SW480 (cell line): ENCODE results near the gene MS4A13.
"Not testable (repeated sequence)": the region's sequence is repeated elsewhere in the genome, so short reads cannot be mapped to it uniquely, and the experiment has no call there.

Experiments used
- DNase-seq: peaks from one replicate; pipeline ENCODE4 v3.0.0-alpha.2; 2016; ENCODE audit warnings: low spot score

The MS4A13 gene, protein sequence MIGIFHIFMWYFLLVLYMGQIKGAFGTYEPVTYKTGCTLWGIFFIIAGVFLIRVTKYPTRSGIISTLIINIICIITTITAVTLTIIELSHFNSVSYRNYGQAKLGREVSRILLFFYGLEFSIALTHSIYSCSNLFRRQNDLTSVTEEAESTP

DNA sequence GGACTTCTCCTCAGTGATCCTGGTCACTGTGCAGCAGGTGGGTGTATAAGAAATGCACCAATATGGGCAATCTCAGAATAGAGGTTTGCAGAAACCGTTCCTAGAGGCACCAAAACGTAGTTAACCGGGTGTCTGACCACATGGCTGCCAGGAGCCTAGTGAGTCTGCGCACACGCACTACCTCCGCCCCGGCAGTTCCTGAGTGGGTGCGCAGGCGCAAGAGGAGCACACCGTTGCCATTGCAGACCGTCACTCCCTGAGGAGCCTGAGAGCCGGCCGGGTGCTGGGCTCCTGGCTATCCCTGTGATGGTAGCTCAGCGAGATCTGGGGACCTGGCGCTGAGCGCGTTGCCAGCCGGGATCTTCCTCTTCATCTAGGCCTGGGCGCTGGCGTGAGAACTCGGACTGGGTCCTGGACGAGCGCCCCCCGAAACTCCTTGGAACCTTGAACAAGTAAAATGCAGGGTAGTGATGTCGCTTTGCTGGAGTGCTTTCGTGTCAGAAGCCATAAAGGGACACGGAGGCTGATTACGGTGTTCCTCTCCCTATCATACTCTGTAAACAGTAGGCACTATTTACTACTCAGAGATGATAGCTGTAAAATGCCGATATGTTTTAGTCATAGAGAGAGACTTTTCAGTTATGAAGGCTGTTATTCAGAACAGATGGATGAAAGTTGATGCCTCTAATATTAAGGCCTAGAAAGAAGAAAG lies at the start of gene MS4A13:
MS4A13 (plus strand) TSS at position 249 of the 712 bp plus-strand sequence. CDS start 2,692 bp downstream, outside the sequence.
- no peak for DNase-seq

GRCh38 chr11:60468829-60469228 lies 46.4 kb upstream of the MS4A13 start:
- no peak for DNase-seq

DNA sequence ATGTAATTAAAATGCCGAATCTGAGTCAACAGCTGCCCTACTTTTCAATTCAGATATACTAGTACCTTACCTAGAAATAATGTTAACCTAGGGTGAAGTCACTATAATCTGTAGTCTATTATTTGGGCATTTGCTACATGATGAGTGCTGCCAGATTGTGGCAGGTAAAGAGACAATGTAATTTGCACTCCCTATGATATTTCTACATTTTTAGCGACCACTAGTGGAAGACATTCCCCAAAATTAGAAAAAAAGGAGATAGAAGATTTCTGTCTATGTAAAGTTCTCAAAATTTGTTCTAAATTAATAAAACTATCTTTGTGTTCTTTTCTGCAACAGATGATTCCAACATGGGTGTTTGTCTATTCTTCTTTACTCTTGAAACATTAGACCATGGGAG lies 45.5 kb upstream of the MS4A13 start:
- DNase-seq: no peak

GRCh38 chr11:60477035-60477445 lies 38.2 kb upstream of the MS4A13 start:
- DNase-seq: no peak

GRCh38 chr11:60482361-60482760 lies 32.8 kb upstream of the MS4A13 start:
- no peak for DNase-seq

GRCh38 chr11:60485987-60486386 lies 29.2 kb upstream of the MS4A13 start:
- peak; percentile 55 for DNase-seq

- DNase-seq: no peak
Measured at GRCh38 chr11:60492488-60493009, 22.6 kb upstream of the MS4A13 start, which contains the start of gene MS4A12. Gene MS4A12 (plus strand): TSS chr11:60492778. CDS start chr11:60497319, 4,541 bp downstream.

DNA sequence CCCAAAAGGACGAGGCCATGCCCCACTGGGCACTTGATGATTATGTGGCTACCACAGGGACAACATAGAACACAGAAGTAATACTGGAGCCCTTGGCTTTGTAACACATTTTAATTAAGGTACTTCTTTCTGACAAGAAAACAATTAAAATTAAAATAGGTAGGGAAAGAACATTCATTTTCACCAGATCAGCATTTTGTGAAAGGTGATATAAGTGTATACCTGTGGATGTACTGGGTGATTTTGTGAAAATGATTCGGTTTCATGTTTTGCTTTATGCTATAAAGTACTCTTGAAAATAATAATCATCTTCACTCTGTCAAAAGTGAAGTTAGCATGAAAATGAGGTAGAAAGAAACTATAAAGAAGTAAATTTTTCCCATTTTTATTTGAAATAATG lies 21.7 kb upstream of the MS4A13 start:
- DNase-seq: no peak

GRCh38 chr11:60498399-60498798 lies 16.8 kb upstream of the MS4A13 start:
- no peak for DNase-seq

GRCh38 chr11:60498853-60499252 lies 16.3 kb upstream of the MS4A13 start:
- DNase-seq: no peak

- DNase-seq: no peak
Measured at GRCh38 chr11:60500276-60500910, 14.8 kb upstream of the MS4A13 start.

DNA sequence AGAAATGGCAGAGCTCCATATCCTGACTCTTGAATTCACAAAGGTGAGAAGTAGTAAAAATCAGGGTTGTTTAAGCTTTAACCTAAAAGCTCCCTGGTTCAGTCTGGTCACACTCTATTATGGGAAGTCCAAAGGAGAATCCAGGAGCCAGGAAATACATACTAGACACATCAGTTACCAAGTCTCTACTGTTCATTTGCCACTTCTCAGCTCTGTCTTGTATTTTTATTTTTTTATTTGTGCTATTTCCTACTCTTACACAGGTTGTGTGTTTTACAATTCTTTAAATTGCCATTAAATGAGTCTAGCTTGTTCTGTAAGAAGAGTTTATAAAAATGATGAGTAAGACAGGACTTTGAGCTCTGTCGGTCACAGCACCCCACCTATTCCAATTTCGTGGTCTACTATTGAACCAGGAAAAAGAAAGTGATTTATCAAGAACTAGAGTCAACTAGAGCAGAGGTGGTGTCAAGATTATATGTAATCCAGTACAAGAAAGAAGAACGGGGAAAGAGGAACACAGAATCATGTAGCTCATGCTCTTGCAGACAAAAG lies 12.9 kb upstream of the MS4A13 start:
- DNase-seq: peak; percentile 36

DNA sequence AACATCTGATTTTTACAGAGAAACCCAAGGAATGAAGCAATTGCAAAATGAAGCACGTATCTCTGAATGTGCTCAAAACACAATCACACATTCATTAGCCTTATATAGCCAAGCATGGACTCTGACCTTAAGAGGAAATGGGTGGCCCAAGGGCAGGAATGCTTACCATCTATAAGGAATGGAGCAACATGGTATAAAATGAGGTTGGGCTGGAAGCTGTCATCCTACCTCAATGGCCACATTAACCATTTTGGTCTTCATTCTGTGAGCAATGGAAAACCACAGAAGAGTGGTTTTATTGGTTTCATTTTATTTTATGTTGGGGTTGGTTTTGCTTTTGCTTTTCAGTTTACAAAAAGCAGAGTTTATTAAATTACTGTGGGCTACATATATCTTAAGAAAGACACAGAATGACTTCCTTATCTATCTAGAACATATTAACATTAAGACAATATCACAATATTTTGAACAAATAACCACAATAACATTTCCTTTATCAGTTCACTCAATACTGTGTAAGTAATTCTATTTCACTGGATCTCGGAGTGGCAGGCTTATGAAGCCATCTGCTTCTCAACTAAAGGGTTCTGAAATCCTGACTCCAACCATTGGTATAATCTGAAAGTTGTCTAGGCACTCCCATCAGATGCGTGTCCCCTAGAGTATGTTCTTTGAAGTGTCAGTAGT lies 10.8 kb upstream of the MS4A13 start:
- DNase-seq: peak; percentile 28

DNA sequence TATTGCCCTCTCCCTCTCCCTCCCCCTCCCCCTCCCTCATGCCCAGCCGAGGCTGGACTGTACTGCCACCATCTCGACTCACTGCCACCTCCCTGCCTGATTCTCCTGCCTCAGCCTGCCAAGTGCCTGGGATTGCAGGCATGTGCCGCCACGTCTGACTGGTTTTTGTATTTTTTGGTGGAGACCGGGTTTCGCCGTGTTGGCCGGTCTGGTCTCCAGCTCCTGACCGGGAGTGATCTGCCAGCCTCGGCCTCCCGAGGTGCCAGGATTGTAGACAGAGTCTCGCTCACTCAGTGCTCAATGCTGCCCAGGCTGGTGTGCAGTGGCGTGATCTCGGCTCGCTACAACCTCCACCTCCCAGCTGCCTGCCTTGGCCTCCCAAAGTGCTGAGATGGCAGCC lies 5.6 kb upstream of the MS4A13 start:
- not testable (repeated sequence) for DNase-seq

DNA sequence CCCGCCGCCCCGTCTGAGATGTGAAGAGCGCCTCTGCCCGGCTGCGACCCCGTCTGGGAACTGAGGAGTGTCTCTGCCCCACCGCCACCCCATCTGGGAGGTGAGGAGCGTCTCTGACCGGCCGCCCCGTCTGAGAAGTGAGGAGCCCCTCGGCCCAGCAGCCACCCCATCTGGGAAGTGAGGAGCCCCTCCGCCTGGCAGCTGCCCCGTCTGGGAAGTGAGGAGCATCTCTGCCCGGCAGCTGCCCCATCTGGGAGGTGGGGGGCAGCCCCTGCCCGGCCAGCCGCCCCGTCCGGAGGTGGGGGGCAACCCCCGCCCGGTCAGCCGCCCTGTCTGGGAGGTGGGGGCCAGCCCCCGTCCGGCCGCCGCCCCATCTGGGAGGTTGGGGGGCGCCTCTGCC lies 5.0 kb upstream of the MS4A13 start:
- DNase-seq: not testable (repeated sequence)

DNA sequence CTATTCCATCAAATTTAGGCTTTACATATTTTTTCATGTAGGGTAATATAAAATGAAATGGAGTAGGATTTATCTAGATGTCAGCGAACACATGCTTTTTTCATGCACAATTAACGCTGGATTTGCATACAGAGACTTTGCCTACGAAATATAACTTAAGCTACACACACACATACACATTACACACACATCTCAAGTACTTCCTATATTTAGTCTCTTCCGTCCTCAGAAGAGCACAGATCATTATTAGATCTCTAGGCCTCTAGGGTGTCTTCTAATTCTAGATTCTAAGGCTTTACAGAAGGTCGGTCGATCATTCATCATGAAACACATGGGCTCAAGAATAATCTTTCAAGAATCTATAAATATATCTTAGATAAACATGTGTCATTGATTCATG lies 3.8 kb upstream of the MS4A13 start:
- DNase-seq: no peak

DNA sequence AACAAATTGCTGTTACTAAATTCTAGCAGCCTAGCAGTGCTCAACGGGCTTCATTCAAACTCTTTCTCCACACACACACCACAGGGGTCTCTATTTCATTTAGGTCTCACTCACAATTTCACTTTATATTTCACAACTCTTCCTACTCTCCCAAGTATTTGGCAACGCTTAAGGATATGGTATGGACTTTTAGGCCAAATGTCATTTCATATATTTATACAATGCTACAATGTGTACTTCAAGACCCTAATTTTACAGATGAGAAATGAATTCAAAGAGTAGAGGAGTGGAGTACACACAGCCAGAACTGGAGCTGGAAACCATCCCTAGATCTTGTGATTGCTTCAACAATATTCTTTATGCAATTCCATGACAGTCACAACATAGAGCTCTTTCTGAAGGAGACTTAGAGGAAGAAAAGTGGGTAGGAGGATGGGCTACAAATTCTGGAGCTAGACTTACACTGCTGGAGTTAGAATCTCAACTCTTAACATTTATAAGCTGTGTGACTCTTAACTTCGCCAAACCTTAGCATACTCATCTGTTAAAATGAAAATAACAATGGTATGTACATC lies 2.5 kb upstream of the MS4A13 start:
- DNase-seq: no peak

DNA sequence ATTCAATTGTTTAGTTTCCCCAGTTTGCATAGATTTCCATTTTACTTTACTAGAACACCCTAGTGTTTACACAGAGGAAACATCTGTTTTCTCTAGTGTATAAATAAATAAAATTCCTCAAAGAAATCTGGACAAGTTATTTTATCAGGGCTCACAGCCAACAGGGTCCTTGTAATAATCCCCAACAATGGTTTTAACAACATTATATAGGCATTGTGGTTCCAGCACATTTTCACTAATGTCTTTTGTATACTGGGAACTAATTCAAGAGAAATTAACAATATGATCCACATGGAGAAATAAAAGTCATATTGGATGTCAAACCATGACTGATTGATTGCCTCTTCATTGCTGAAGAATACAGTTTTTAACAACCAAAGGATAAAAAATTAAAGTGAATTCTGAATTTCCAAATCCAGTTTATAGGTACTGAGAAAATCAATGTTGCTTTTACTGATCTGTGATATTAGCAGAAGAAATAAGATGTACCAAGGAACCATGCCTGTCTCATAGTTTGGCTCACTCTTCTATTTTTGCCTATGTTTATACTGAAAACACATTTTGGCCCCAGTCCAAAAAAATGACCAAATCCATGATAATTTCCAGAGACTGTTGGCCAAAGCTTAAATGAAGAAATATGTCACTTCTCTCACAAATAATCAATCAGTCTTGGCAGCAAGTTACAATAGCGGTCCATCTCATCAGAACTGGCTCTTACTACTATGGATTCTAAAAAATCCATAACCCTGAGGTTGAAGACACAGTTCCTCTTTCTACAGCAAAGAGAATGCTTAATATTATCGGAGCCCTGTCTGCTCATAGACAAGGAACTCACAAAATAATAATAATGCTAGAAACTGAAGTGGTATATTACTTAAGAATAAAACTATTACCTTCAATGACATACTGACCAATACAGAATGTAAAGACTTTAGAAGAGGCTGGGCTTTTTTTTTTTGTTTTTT lies 1.4 kb upstream of the MS4A13 start:
- no peak for DNase-seq

DNA sequence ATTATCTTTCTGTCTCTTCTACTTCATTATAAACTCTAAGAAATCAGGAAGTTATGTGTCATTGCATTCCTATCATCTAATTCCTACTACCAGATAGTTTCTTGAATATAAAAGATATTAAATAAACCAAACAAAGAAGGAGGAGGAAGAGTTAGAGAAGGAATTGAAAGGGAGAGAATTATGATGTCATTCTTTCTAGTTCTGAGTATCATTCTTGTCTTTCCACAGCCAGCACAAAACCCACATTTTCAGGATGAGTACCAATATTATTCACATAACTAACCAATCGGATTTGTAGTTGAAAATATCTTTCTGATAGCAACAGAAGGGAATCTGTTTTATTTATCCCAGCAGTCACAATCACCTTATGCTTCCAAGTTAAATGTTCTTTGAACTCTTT lies 13.3 kb downstream of the MS4A13 start:
- no peak for DNase-seq

GRCh38 chr11:60528934-60529333 lies 13.7 kb downstream of the MS4A13 start:
- no peak for DNase-seq
